Neural progenitor cell (in vitro differentiated cells): Measurements from ENCODE around the gene SIRT1.

Experiments
- EZH2 ChIP-seq: fragments of 200-600 bp; sonication (generic); IDR thresholded peaks from 2 replicates; pipeline ENCODE4 v1.6.1; 2017; ENCODE audit warnings: antibody characterized with exemption, mild to moderate bottlenecking, moderate library complexity
- EZH2phosphoT487 ChIP-seq: fragments of 200-600 bp; sonication (generic); IDR thresholded peaks from 2 replicates; pipeline ENCODE4 v1.6.1; 2017; ENCODE audit warnings: antibody characterized with exemption
- TF ChIP-seq, protein P1 (sequence below): fragments of 200-600 bp; sonication (generic); IDR thresholded peaks from 2 replicates; pipeline ENCODE4 v1.5.1; 2017; ENCODE audit warnings: antibody characterized with exemption, mild to moderate bottlenecking

DNA sequence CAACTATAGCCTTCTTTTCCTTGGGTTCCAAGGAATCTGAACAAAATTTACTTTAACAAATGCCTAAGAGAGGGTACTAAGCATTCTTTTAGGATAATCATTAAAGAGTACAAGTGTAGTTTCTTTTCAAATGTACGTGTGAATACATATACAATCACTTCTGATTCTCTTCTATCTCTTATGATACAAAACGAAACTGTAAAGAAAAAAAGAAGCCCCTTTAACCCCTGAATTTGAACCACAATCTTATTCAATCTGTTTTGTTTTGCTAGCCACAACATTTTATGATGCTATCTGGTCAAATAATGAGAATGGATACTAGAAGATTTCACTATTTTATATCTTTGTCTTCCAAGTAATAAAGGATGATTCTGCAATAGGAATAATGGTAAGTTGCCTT is 48.7 kb downstream of the SIRT1 start:
- TF ChIP-seq, protein P1, sequence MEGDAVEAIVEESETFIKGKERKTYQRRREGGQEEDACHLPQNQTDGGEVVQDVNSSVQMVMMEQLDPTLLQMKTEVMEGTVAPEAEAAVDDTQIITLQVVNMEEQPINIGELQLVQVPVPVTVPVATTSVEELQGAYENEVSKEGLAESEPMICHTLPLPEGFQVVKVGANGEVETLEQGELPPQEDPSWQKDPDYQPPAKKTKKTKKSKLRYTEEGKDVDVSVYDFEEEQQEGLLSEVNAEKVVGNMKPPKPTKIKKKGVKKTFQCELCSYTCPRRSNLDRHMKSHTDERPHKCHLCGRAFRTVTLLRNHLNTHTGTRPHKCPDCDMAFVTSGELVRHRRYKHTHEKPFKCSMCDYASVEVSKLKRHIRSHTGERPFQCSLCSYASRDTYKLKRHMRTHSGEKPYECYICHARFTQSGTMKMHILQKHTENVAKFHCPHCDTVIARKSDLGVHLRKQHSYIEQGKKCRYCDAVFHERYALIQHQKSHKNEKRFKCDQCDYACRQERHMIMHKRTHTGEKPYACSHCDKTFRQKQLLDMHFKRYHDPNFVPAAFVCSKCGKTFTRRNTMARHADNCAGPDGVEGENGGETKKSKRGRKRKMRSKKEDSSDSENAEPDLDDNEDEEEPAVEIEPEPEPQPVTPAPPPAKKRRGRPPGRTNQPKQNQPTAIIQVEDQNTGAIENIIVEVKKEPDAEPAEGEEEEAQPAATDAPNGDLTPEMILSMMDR = no peak
- no peak for TF ChIP-seq EZH2phosphoT487
- TF ChIP-seq EZH2 = no peak
